Muscle layer of duodenum (tissue), 2 donors: ENCODE results near the gene IGFN1.

ENCODE experiments used
- H3K27ac ChIP-seq: one replicate; pipeline ENCODE4 v1.7.0; 2013; ENCODE audit warnings: mild to moderate bottlenecking, low read length
- H3K27me3 ChIP-seq: one replicate; pipeline ENCODE4 v1.7.0; 2013; ENCODE audit warnings: low read depth, mild to moderate bottlenecking, control low read depth, low read length
- H3K36me3 ChIP-seq, 2 donors: one replicate each; pipeline ENCODE4 v1.7.0; 2013; ENCODE audit warnings: low read length in 2 of 2, control low read depth in 1 of 2, mild to moderate bottlenecking in 1 of 2; ENCODE audit not compliant: insufficient read depth in 2 of 2, control insufficient read depth in 1 of 2
- H3K4me1 ChIP-seq, 2 donors: one replicate each; pipeline ENCODE4 v1.7.0; 2013; ENCODE audit warnings: low read length in 2 of 2, mild to moderate bottlenecking in 2 of 2, control low read depth in 1 of 2, moderate library complexity in 1 of 2; ENCODE audit not compliant: insufficient read depth in 2 of 2, control insufficient read depth in 1 of 2
- H3K4me3 ChIP-seq, 2 donors: one replicate each; pipeline ENCODE4 v1.7.0; 2013; ENCODE audit warnings: low read length in 2 of 2, low read depth in 1 of 2, mild to moderate bottlenecking in 1 of 2
- H3K9me3 ChIP-seq, 2 donors: one replicate each; pipeline ENCODE4 v1.7.0; 2013; ENCODE audit warnings: low read length in 2 of 2, control low read depth in 1 of 2, mild to moderate bottlenecking in 1 of 2; ENCODE audit not compliant: control insufficient read depth in 1 of 2
- donor health status: healthy.

The IGFN1 gene

GRCh38 chr1:201178718-201179117 lies 11.9 kb upstream of the IGFN1 start:
- Histone ChIP-seq H3K36me3 (no peaks in the 10 kb centered on the region), H3K4me3 (no peak overlapping the region), H3K4me1 (no peaks in the 10 kb centered on the region), H3K9me3 (no peaks in the 10 kb centered on the region), H3K27ac (no peak overlapping the region), H3K27me3 (no peaks in the 10 kb centered on the region)

GRCh38 chr1:201180141-201180540 lies 10.5 kb upstream of the IGFN1 start:
- no peak overlapping the region for H3K27ac ChIP-seq
- H3K27me3 ChIP-seq: no peaks in the 10 kb centered on the region
- no peak overlapping the region for H3K4me3 ChIP-seq
- no peaks in the 10 kb centered on the region for H3K9me3 ChIP-seq
- H3K4me1 ChIP-seq: no peaks in the 10 kb centered on the region
- no peaks in the 10 kb centered on the region for H3K36me3 ChIP-seq

- Histone ChIP-seq H3K27me3 (no peaks in the 10 kb centered on the region), H3K4me1 (no peaks in the 10 kb centered on the region), H3K27ac (no peak overlapping the region), H3K9me3 (no peaks in the 10 kb centered on the region), H3K4me3 (no peak overlapping the region), H3K36me3 (no peaks in the 10 kb centered on the region)
Measured at GRCh38 chr1:201180901-201181300, 9.7 kb upstream of the IGFN1 start.

GRCh38 chr1:201181323-201181722 lies 9.3 kb upstream of the IGFN1 start:
- no peaks in the 10 kb centered on the region for H3K9me3 ChIP-seq
- no peak overlapping the region for H3K27ac ChIP-seq
- H3K36me3 ChIP-seq: no peaks in the 10 kb centered on the region
- H3K4me1 ChIP-seq: no peaks in the 10 kb centered on the region
- no peak overlapping the region for H3K4me3 ChIP-seq
- H3K27me3 ChIP-seq: no peaks in the 10 kb centered on the region

GRCh38 chr1:201181726-201182125 lies 8.9 kb upstream of the IGFN1 start:
- Histone ChIP-seq H3K27me3 (no peaks in the 10 kb centered on the region), H3K27ac (no peak overlapping the region), H3K36me3 (no peaks in the 10 kb centered on the region), H3K9me3 (no peaks in the 10 kb centered on the region), H3K4me3 (no peak overlapping the region), H3K4me1 (no peaks in the 10 kb centered on the region)

GRCh38 chr1:201183209-201183608 lies 7.4 kb upstream of the IGFN1 start:
- Histone ChIP-seq H3K4me1 (no peaks in the 10 kb centered on the region), H3K36me3 (no peaks in the 10 kb centered on the region), H3K9me3 (no peaks in the 10 kb centered on the region), H3K4me3 (no peak overlapping the region), H3K27me3 (no peaks in the 10 kb centered on the region), H3K27ac (no peak overlapping the region)

GRCh38 chr1:201183753-201184152 lies 6.9 kb upstream of the IGFN1 start:
- Histone ChIP-seq H3K4me1 (no peaks in the 10 kb centered on the region), H3K27me3 (no peaks in the 10 kb centered on the region), H3K4me3 (no peak overlapping the region), H3K36me3 (no peaks in the 10 kb centered on the region), H3K27ac (no peak overlapping the region), H3K9me3 (no peaks in the 10 kb centered on the region)

- H3K27ac ChIP-seq: no peak overlapping the region
- no peak overlapping the region for H3K4me3 ChIP-seq
- no peaks in the 10 kb centered on the region for H3K36me3 ChIP-seq
- H3K9me3 ChIP-seq: no peaks in the 10 kb centered on the region
- H3K4me1 ChIP-seq: no peaks in the 10 kb centered on the region
- no peaks in the 10 kb centered on the region for H3K27me3 ChIP-seq
Measured at GRCh38 chr1:201184307-201185122, 6.1 kb upstream of the IGFN1 start.

GRCh38 chr1:201185123-201185453 lies 5.5 kb upstream of the IGFN1 start:
- Histone ChIP-seq H3K4me3 (no peak overlapping the region), H3K27ac (no peak overlapping the region), H3K4me1 (no peaks in the 10 kb centered on the region), H3K36me3 (no peaks in the 10 kb centered on the region), H3K9me3 (no peaks in the 10 kb centered on the region), H3K27me3 (no peaks in the 10 kb centered on the region)

- Histone ChIP-seq H3K4me3 (no peak overlapping the region), H3K9me3 (no peaks in the 10 kb centered on the region), H3K36me3 (no peaks in the 10 kb centered on the region), H3K27ac (no peak overlapping the region), H3K4me1 (no peaks in the 10 kb centered on the region), H3K27me3 (no peaks in the 10 kb centered on the region)
Measured at GRCh38 chr1:201185527-201186128, 5.0 kb upstream of the IGFN1 start.

- Histone ChIP-seq H3K9me3 (no peaks in the 10 kb centered on the region), H3K27ac (no peak overlapping the region), H3K4me1 (no peaks in the 10 kb centered on the region), H3K27me3 (no peaks in the 10 kb centered on the region), H3K4me3 (no peak overlapping the region), H3K36me3 (no peaks in the 10 kb centered on the region)
Measured at GRCh38 chr1:201186192-201186591, 4.4 kb upstream of the IGFN1 start.

GRCh38 chr1:201189085-201189484 lies 1.5 kb upstream of the IGFN1 start:
- H3K9me3 ChIP-seq: no peaks in the 10 kb centered on the region
- H3K4me1 ChIP-seq: no peaks in the 10 kb centered on the region
- H3K27me3 ChIP-seq: no peaks in the 10 kb centered on the region
- no peaks in the 10 kb centered on the region for H3K36me3 ChIP-seq
- H3K27ac ChIP-seq: no peak overlapping the region
- H3K4me3 ChIP-seq: no peak overlapping the region
